Neural cell (in vitro differentiated cells): ENCODE measurements around the gene CCDC148. TPM values are rescaled to one million over a fixed set of nuclear protein-coding genes. Genes with fewer than 3 reads are reported as not detected.

Experiments used
- H2AFZ ChIP-seq: fragments of 200-600, 300-800 bp; sonication (generic), shearing (Covaris generic); 2 replicates; pipeline ENCODE4 v1.6.0; 2014; ENCODE audit warnings: low read depth, mild to moderate bottlenecking, antibody characterized with exemption, low read length, moderate library complexity
- H3F3A ChIP-seq: fragments of 200-600 bp; shearing (Covaris generic); 2 replicates; pipeline ENCODE4 v1.6.1; 2016; ENCODE audit warnings: mild to moderate bottlenecking, moderate library complexity, mixed read lengths, antibody characterized with exemption, low read length; ENCODE audit not compliant: insufficient read depth, poor library complexity, severe bottlenecking
- H3K27ac ChIP-seq: fragments of 200-600, 300-800 bp; sonication (generic), shearing (Covaris generic); 2 replicates; pipeline ENCODE4 v1.5.1; 2014; ENCODE audit warnings: mild to moderate bottlenecking, low read length, moderate library complexity
- H3K27me3 ChIP-seq: fragments of 300-800, 200-600 bp; sonication (generic), shearing (Covaris generic); 2 replicates; pipeline ENCODE4 v1.6.0; 2014; ENCODE audit warnings: mild to moderate bottlenecking, low read depth, low read length, moderate library complexity; ENCODE audit not compliant: insufficient read depth
- H3K36me3 ChIP-seq: fragments of 300-800, 200-600 bp; sonication (generic), shearing (Covaris generic); 2 replicates; pipeline ENCODE4 v1.5.1; 2014; ENCODE audit warnings: mild to moderate bottlenecking, antibody characterized with exemption, low read length, moderate library complexity; ENCODE audit not compliant: insufficient read depth
- H3K4me2 ChIP-seq: fragments of 300-800, 200-600 bp; sonication (generic), shearing (Covaris generic); 2 replicates; pipeline ENCODE4 v1.6.0; 2014; ENCODE audit warnings: mild to moderate bottlenecking, low read length
- H3K4me3 ChIP-seq: fragments of 300-800, 200-600 bp; sonication (generic), shearing (Covaris generic); 2 replicates; pipeline ENCODE4 v1.5.1; 2014; ENCODE audit warnings: mild to moderate bottlenecking, low read length, moderate library complexity
- H3K79me2 ChIP-seq: fragments of 200-600 bp; shearing (Covaris generic); replicated peaks from 2 replicates; pipeline ENCODE4 v1.6.0; 2014; ENCODE audit warnings: mild to moderate bottlenecking, low read length, moderate library complexity; ENCODE audit not compliant: insufficient read depth
- H3K9ac ChIP-seq: fragments of 300-800, 200-600 bp; sonication (generic), shearing (Covaris generic); 2 replicates; pipeline ENCODE4 v1.6.1; 2016; ENCODE audit warnings: mild to moderate bottlenecking, low read length, mixed read lengths
- H3K9me2 ChIP-seq: fragments of 200-600 bp; shearing (Covaris generic); 2 replicates; pipeline ENCODE4 v1.6.1; 2016; ENCODE audit warnings: mild to moderate bottlenecking, low read length, mixed read lengths; ENCODE audit not compliant: insufficient read depth
- H3K9me3 ChIP-seq: fragments of 200-600, 300-800 bp; sonication (generic), shearing (Covaris generic); 2 replicates; pipeline ENCODE4 v1.6.1; 2016; ENCODE audit warnings: mild to moderate bottlenecking, mixed run types, low read length, moderate library complexity, mixed read lengths
- H4K20me1 ChIP-seq: fragments of 200-600 bp; shearing (Covaris generic); 2 replicates; pipeline ENCODE4 v1.6.1; 2016; ENCODE audit warnings: mild to moderate bottlenecking, mixed run types; ENCODE audit not compliant: insufficient read depth
- CTCF ChIP-seq: fragments of 450-650 bp; IDR thresholded peaks from 2 replicates; pipeline ENCODE4 v1.5.1; 2014; ENCODE audit warnings: antibody characterized with exemption, mild to moderate bottlenecking, moderate library complexity; ENCODE audit not compliant: poor library complexity, severe bottlenecking
- EP300 ChIP-seq: fragments of 450-650 bp; conservative IDR thresholded peaks from 2 replicates; pipeline ENCODE4 v1.6.1; 2014; ENCODE audit warnings: antibody characterized with exemption, mild to moderate bottlenecking, moderate library complexity; ENCODE audit not compliant: poor library complexity, severe bottlenecking
- EZH2 ChIP-seq: fragments of 200-600, 300-800 bp; shearing (Covaris generic), sonication (generic); IDR thresholded peaks from 2 replicates; pipeline ENCODE4 v1.6.1; 2014; ENCODE audit warnings: antibody characterized with exemption, low read length, borderline replicate concordance, mild to moderate bottlenecking; ENCODE audit not compliant: insufficient read depth, poor library complexity, severe bottlenecking
- MXI1 ChIP-seq: fragments of 450-650 bp; conservative IDR thresholded peaks from 2 replicates; pipeline ENCODE4 v1.6.1; 2014; ENCODE audit warnings: antibody characterized with exemption, mild to moderate bottlenecking; ENCODE audit not compliant: poor library complexity, severe bottlenecking
- POLR2AphosphoS5 ChIP-seq: IDR thresholded peaks from 2 replicates; pipeline ENCODE4 v1.6.1; 2012
- RAD21 ChIP-seq: fragments of 450-650 bp; conservative IDR thresholded peaks from 2 replicates; pipeline ENCODE4 v1.6.1; 2014; ENCODE audit warnings: antibody characterized with exemption, mild to moderate bottlenecking, moderate library complexity
- REST ChIP-seq: IDR thresholded peaks from 2 replicates; pipeline ENCODE4 v1.6.1; 2012; ENCODE audit warnings: borderline replicate concordance
- SMC3 ChIP-seq: fragments of 450-650 bp; conservative IDR thresholded peaks from 2 replicates; pipeline ENCODE4 v1.6.1; 2014; ENCODE audit warnings: antibody characterized with exemption, mild to moderate bottlenecking, moderate library complexity; ENCODE audit not compliant: poor library complexity
- TAF1 ChIP-seq: IDR thresholded peaks from 2 replicates; pipeline ENCODE4 v1.6.1; 2012; ENCODE audit warnings: low read depth
- polyA plus RNA-seq: library from polyadenylated mRNA; depleted of rRNA; stranded (reverse); fragments of >200 nt; gene quantifications from 2 replicates; pipeline ENCODE4 v1.2.3, GENCODE V29; 2014

Gene CCDC148
- polyA plus RNA-seq, 1 donor from 2014 or later: 1.8 TPM

- Histone ChIP-seq H3K4me3 (no peak overlapping the region), H2AFZ (no peak overlapping the region), H3K9me3 (no peaks in the 10 kb centered on the region), H3F3A (no peaks in the 10 kb centered on the region), H3K9ac (no peak overlapping the region), H3K27me3 (no peaks in the 10 kb centered on the region), H4K20me1 (no peaks in the 10 kb centered on the region), H3K36me3 (no peaks in the 10 kb centered on the region), H3K9me2 (no peaks in the 10 kb centered on the region), H3K4me2 (no peak overlapping the region), H3K79me2 (no peaks in the 10 kb centered on the region), H3K27ac (no peak overlapping the region)
- no peak for TF ChIP-seq REST
- no peak for TF ChIP-seq EP300
- TF ChIP-seq RAD21: no peak
Observed at GRCh38 chr2:158184001-158184400, 272.6 kb downstream of the CCDC148 start.

GRCh38 chr2:158182676-158183295 is 273.8 kb downstream of the CCDC148 start:
- H4K20me1 ChIP-seq: no peaks in the 10 kb centered on the region
- H3K9ac ChIP-seq: no peak overlapping the region
- no peak overlapping the region for H3K4me2 ChIP-seq
- no peak overlapping the region for H3K27ac ChIP-seq
- H3K4me3 ChIP-seq: no peak overlapping the region
- H3K9me3 ChIP-seq: no peaks in the 10 kb centered on the region
- no peaks in the 10 kb centered on the region for H3F3A ChIP-seq
- H3K36me3 ChIP-seq: no peaks in the 10 kb centered on the region
- no peaks in the 10 kb centered on the region for H3K27me3 ChIP-seq
- no peaks in the 10 kb centered on the region for H3K9me2 ChIP-seq
- no peak overlapping the region for H2AFZ ChIP-seq
- no peaks in the 10 kb centered on the region for H3K79me2 ChIP-seq
- TF ChIP-seq REST: no peak
- no peak for TF ChIP-seq CTCF
- no peak for TF ChIP-seq SMC3
- TF ChIP-seq POLR2AphosphoS5: no peak
- TF ChIP-seq RAD21: no peak
- TF ChIP-seq TAF1: no peak
- no peak for TF ChIP-seq EP300
- TF ChIP-seq MXI1: no peak
- no peak for TF ChIP-seq EZH2
